Prostate gland (tissue), 2 donors: Measurements from ENCODE around the gene PPM1J. TPM values are rescaled to one million over a fixed set of nuclear protein-coding genes. Genes with fewer than 3 reads are reported as not detected.

Experiments
- DNase-seq: peaks from one replicate; pipeline ENCODE4 v3.0.0-alpha.2; 2019; ENCODE audit warnings: low spot score
- H3K27ac ChIP-seq, 2 donors: fragments of 200-600 bp; sonication (generic); 2 replicates each; pipeline ENCODE4 v1.5.1; 2017 to 2019
- H3K27me3 ChIP-seq: fragments of 200-600 bp; sonication (generic); replicated peaks from 2 replicates; pipeline ENCODE4 v1.5.1; 2019; ENCODE audit not compliant: insufficient read depth
- H3K36me3 ChIP-seq, 2 donors: fragments of 200-600 bp; sonication (generic); 1 replicate in 1 of 2; 2 replicates in 1 of 2; pipeline versions ENCODE4 v1.5.1 to v1.8.1; 2017 to 2019
- H3K4me1 ChIP-seq: fragments of 200-600 bp; sonication (generic); replicated peaks from 2 replicates; pipeline ENCODE4 v1.5.1; 2019
- H3K4me3 ChIP-seq, 2 donors: fragments of 200-600 bp; sonication (generic); 2 replicates each; pipeline ENCODE4 v1.5.1; 2017 to 2019
- H3K9me3 ChIP-seq: fragments of 200-600 bp; sonication (generic); 2 replicates; pipeline ENCODE4 v1.5.1; 2017
- POLR2A ChIP-seq: fragments of 450-650 bp; IDR thresholded peaks from one replicate; pipeline ENCODE4 v1.6.1; 2016; ENCODE audit warnings: antibody characterized with exemption, mild to moderate bottlenecking
- POLR2AphosphoS5 ChIP-seq: sonication (generic); formaldehyde crosslinking; IDR thresholded peaks from one replicate; pipeline ENCODE4 v1.6.1; 2017; ENCODE audit warnings: antibody characterized with exemption
- WGBS: methylation state at CpG from one replicate; pipeline ENCODE4 v1.1.5; 2018; 5-methylcytosine and 5-hydroxymethylcytosine counted together
- intact Hi-C: fragments of 100-400 bp; cut with DNase I; formaldehyde crosslinking; loops from one replicate; pipeline ENCODE4 v1.14.2; 2022
- total RNA-seq, 2 donors: library from RNA; depleted of rRNA; stranded (reverse); fragments of >200 nt; gene quantifications; one replicate each; pipeline ENCODE4 v1.1.0, GENCODE V29; 2016
- TF ChIP-seq, protein P1 (sequence below), 4 experiments: fragments of 200-600 bp in 2 of 4; fragments of 450-650 bp in 2 of 4; sonication (generic) in 2 of 4; IDR thresholded peaks; 1 replicate in 3 of 4; 2 replicates in 1 of 4; pipeline ENCODE4 v1.5.1; 2016 to 2019; ENCODE audit warnings: antibody characterized with exemption in 4 of 4, mild to moderate bottlenecking in 2 of 4, moderate library complexity in 2 of 4

The PPM1J gene
- total RNA-seq, 2 donors from 2014 or later, result 2.0 to 16.8 TPM

DNA sequence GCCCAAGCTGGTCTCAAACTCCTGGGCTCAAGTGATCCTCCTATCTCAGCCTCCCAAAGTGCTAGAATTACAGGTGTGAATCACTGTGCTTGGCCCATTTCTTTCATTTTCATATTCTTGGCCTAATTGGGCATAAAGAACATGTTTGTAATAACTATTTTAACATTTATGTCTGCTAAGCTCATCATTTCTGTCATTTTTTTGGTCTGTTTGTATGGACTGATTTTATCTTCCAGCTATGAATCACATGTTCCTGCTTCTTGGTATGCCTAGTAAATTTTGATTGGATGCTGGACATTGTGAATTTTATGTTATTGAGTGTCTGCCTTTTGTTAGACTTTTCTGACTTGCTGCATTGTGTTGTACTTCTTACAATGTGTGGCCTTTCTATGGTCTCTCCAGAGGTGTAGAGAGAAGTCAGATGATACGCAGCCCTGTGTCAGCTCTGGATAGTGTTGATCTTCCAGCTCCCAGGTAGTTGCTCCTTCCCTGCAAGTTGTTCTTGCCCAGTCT, 39.0 kb upstream of the PPM1J start:
- Histone ChIP-seq H3K36me3 (no peaks in the 10 kb centered on the region), H3K27me3 (no peaks in the 10 kb centered on the region), H3K4me3 (no peak overlapping the region), H3K27ac (no peak overlapping the region), H3K9me3 (no peaks in the 10 kb centered on the region), H3K4me1 (no peaks in the 10 kb centered on the region)
- no peak for DNase-seq
- WGBS, result 0% methylated on average over 1 of the region's 1 CpG
- intact Hi-C loops, result no loop called here
- TF ChIP-seq POLR2A, result no peak
- TF ChIP-seq, protein P1, sequence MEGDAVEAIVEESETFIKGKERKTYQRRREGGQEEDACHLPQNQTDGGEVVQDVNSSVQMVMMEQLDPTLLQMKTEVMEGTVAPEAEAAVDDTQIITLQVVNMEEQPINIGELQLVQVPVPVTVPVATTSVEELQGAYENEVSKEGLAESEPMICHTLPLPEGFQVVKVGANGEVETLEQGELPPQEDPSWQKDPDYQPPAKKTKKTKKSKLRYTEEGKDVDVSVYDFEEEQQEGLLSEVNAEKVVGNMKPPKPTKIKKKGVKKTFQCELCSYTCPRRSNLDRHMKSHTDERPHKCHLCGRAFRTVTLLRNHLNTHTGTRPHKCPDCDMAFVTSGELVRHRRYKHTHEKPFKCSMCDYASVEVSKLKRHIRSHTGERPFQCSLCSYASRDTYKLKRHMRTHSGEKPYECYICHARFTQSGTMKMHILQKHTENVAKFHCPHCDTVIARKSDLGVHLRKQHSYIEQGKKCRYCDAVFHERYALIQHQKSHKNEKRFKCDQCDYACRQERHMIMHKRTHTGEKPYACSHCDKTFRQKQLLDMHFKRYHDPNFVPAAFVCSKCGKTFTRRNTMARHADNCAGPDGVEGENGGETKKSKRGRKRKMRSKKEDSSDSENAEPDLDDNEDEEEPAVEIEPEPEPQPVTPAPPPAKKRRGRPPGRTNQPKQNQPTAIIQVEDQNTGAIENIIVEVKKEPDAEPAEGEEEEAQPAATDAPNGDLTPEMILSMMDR (IDR thresholded peaks at IDR 0.05), result no peak
- no peak for TF ChIP-seq POLR2AphosphoS5

DNA sequence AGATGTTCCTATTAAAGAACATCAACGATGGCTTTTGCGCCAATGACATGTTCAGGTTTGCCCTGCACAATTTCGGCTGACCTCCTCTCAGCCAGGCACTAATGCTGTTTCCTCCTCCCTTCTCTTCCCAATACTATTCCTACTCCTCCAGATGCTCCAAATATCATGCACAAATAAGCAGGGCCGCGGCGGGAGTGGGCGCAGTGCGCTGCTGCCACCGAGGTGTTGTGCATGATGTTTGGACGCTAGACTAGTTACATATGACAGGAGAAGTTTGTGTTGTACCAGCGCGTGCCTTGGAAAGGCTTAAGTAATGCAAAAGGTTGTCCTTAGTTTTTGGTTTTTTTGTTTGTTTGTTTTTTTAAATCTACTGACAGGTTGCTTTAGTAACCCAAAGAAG, 33.3 kb upstream of the PPM1J start:
- intact Hi-C loops, result no loop called here
- TF ChIP-seq, protein P1 (IDR thresholded peaks at IDR 0.05), result no peak
- TF ChIP-seq POLR2A, result no peak
- TF ChIP-seq POLR2AphosphoS5, result no peak
- DNase-seq, result no peak
- H3K27ac ChIP-seq, result no peak overlapping the region
- no peak overlapping the region for H3K4me3 ChIP-seq
- H3K27me3 ChIP-seq, result peaks cover 6% of the 10 kb centered on the region
- H3K4me1 ChIP-seq, result no peaks in the 10 kb centered on the region
- no peaks in the 10 kb centered on the region for H3K9me3 ChIP-seq
- 92% methylated on average over 12 of the region's 12 CpGs for WGBS
- H3K36me3 ChIP-seq, result no peaks in the 10 kb centered on the region

DNA sequence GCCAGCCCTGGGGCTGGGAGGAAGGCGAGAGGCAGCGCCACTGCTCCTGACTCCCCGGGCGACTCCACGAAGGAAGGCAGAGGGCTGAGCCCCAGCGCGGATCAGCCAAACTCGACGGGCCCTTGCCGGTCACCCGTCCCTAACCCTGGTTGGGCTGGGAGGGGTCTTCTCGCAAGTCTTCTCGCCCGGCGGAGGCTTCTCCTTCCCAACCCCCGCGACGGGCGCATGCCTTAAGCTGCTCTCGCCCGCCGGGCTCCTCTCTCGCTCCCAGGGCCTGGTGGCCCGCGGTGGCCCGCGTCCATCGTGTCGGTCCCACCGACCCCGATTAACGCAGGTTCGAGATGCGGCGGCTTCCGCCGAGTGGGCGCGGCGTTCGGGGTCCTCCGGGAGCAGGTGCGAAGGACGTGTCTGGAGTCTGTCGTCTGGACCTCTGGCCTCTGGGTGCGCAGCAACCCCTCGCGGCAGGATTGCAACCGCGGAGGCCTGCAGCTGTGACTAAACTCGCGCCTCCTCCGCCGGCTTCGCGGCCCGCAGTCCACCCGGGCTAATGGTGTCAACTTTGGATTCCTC, 29.0 kb upstream of the PPM1J start:
- TF ChIP-seq POLR2A (no peak), POLR2AphosphoS5 (no peak)
- TF ChIP-seq, protein P1 (IDR thresholded peaks at IDR 0.05), result peak in 2 of 4 experiments; percentile 10 to 32
- WGBS, result 9% methylated on average over 51 of the region's 58 CpGs

DNA sequence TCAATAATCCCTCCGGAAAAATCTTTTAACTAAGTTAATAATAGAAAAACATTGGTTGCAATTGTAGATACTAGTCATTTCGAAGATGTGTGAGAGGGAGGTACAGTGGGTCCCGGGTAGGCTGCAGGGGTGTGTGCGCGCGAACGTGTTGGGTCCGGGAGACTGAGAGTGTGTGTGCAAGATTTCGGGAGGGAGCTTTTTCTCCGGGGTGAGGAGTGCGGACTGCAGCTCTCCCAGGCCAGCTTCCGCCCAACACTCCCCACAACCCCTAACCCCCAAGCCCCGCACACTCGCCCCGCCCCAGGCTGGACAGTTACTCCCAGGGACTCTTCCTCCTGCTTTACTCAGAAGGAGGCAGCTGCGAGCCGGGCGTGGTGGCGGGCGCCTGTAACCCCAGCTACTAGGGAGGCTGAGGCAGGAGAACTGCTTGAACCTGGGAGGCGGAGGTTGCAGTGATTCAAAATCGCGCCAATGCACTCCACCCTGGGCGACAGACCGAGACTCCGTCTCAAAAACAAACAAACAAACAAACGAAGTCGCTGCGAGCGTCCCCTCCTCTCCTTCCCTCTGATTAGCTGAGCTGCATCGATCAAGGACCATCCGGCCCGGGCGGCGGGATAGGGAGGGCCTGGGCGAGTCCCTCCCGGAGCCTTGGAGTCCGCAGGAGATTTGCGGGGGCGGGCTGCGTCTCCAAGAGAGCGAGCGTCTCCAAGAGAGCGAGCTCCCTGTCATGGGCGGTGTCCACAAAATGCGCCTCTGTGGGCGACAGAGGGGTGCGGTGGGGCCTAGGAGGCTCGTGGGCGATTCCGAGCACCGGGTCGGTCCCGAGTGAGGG, 28.3 kb upstream of the PPM1J start:
- H3K4me3 ChIP-seq, result peak overlapping the region in 1 of 2 donors; percentile 3
- peaks cover 6% of the 10 kb centered on the region for H3K27me3 ChIP-seq
- DNase-seq, result no peak
- no peak overlapping the region for H3K27ac ChIP-seq
- no peaks in the 10 kb centered on the region for H3K4me1 ChIP-seq
- no peaks in the 10 kb centered on the region for H3K36me3 ChIP-seq
- intact Hi-C loops, result no loop called here
- WGBS, result 35% methylated on average over 54 of the region's 54 CpGs
- TF ChIP-seq POLR2AphosphoS5 (no peak), POLR2A (no peak)
- TF ChIP-seq, protein P1 (IDR thresholded peaks at IDR 0.05), result no peak
- H3K9me3 ChIP-seq, result no peaks in the 10 kb centered on the region

More for the DNA sequence above, 29.0 kb upstream of the PPM1J start:
- H3K27me3 ChIP-seq, result peaks cover 6% of the 10 kb centered on the region
- no peak for DNase-seq
- H3K27ac ChIP-seq, result no peak overlapping the region
- intact Hi-C loops, result no loop called here
- peak overlapping the region in 1 of 2 donors; percentile 3 for H3K4me3 ChIP-seq
- no peaks in the 10 kb centered on the region for H3K9me3 ChIP-seq
- H3K36me3 ChIP-seq, result no peaks in the 10 kb centered on the region
- no peaks in the 10 kb centered on the region for H3K4me1 ChIP-seq
